Neural cell (in vitro differentiated cells): ENCODE measurements around the gene UMAD1. TPM values are rescaled to one million over a fixed set of nuclear protein-coding genes. Genes with fewer than 3 reads are reported as not detected.

ENCODE experiments used
- H2AFZ ChIP-seq: fragments of 200-600, 300-800 bp; sonication (generic), shearing (Covaris generic); 2 replicates; pipeline ENCODE4 v1.6.0; 2014; ENCODE audit warnings: low read depth, mild to moderate bottlenecking, antibody characterized with exemption, low read length, moderate library complexity
- H3F3A ChIP-seq: fragments of 200-600 bp; shearing (Covaris generic); 2 replicates; pipeline ENCODE4 v1.6.1; 2016; ENCODE audit warnings: mild to moderate bottlenecking, moderate library complexity, mixed read lengths, antibody characterized with exemption, low read length; ENCODE audit not compliant: insufficient read depth, poor library complexity, severe bottlenecking
- H3K27ac ChIP-seq: fragments of 200-600, 300-800 bp; sonication (generic), shearing (Covaris generic); 2 replicates; pipeline ENCODE4 v1.5.1; 2014; ENCODE audit warnings: mild to moderate bottlenecking, low read length, moderate library complexity
- H3K27me3 ChIP-seq: fragments of 300-800, 200-600 bp; sonication (generic), shearing (Covaris generic); 2 replicates; pipeline ENCODE4 v1.6.0; 2014; ENCODE audit warnings: mild to moderate bottlenecking, low read depth, low read length, moderate library complexity; ENCODE audit not compliant: insufficient read depth
- H3K36me3 ChIP-seq: fragments of 300-800, 200-600 bp; sonication (generic), shearing (Covaris generic); 2 replicates; pipeline ENCODE4 v1.5.1; 2014; ENCODE audit warnings: mild to moderate bottlenecking, antibody characterized with exemption, low read length, moderate library complexity; ENCODE audit not compliant: insufficient read depth
- H3K4me2 ChIP-seq: fragments of 300-800, 200-600 bp; sonication (generic), shearing (Covaris generic); 2 replicates; pipeline ENCODE4 v1.6.0; 2014; ENCODE audit warnings: mild to moderate bottlenecking, low read length
- H3K4me3 ChIP-seq: fragments of 300-800, 200-600 bp; sonication (generic), shearing (Covaris generic); 2 replicates; pipeline ENCODE4 v1.5.1; 2014; ENCODE audit warnings: mild to moderate bottlenecking, low read length, moderate library complexity
- H3K79me2 ChIP-seq: fragments of 200-600 bp; shearing (Covaris generic); replicated peaks from 2 replicates; pipeline ENCODE4 v1.6.0; 2014; ENCODE audit warnings: mild to moderate bottlenecking, low read length, moderate library complexity; ENCODE audit not compliant: insufficient read depth
- H3K9ac ChIP-seq: fragments of 300-800, 200-600 bp; sonication (generic), shearing (Covaris generic); 2 replicates; pipeline ENCODE4 v1.6.1; 2016; ENCODE audit warnings: mild to moderate bottlenecking, low read length, mixed read lengths
- H3K9me2 ChIP-seq: fragments of 200-600 bp; shearing (Covaris generic); 2 replicates; pipeline ENCODE4 v1.6.1; 2016; ENCODE audit warnings: mild to moderate bottlenecking, low read length, mixed read lengths; ENCODE audit not compliant: insufficient read depth
- H3K9me3 ChIP-seq: fragments of 200-600, 300-800 bp; sonication (generic), shearing (Covaris generic); 2 replicates; pipeline ENCODE4 v1.6.1; 2016; ENCODE audit warnings: mild to moderate bottlenecking, mixed run types, low read length, moderate library complexity, mixed read lengths
- H4K20me1 ChIP-seq: fragments of 200-600 bp; shearing (Covaris generic); 2 replicates; pipeline ENCODE4 v1.6.1; 2016; ENCODE audit warnings: mild to moderate bottlenecking, mixed run types; ENCODE audit not compliant: insufficient read depth
- EP300 ChIP-seq: fragments of 450-650 bp; conservative IDR thresholded peaks from 2 replicates; pipeline ENCODE4 v1.6.1; 2014; ENCODE audit warnings: antibody characterized with exemption, mild to moderate bottlenecking, moderate library complexity; ENCODE audit not compliant: poor library complexity, severe bottlenecking
- EZH2 ChIP-seq: fragments of 200-600, 300-800 bp; shearing (Covaris generic), sonication (generic); IDR thresholded peaks from 2 replicates; pipeline ENCODE4 v1.6.1; 2014; ENCODE audit warnings: antibody characterized with exemption, low read length, borderline replicate concordance, mild to moderate bottlenecking; ENCODE audit not compliant: insufficient read depth, poor library complexity, severe bottlenecking
- MXI1 ChIP-seq: fragments of 450-650 bp; conservative IDR thresholded peaks from 2 replicates; pipeline ENCODE4 v1.6.1; 2014; ENCODE audit warnings: antibody characterized with exemption, mild to moderate bottlenecking; ENCODE audit not compliant: poor library complexity, severe bottlenecking
- POLR2AphosphoS5 ChIP-seq: IDR thresholded peaks from 2 replicates; pipeline ENCODE4 v1.6.1; 2012
- RAD21 ChIP-seq: fragments of 450-650 bp; conservative IDR thresholded peaks from 2 replicates; pipeline ENCODE4 v1.6.1; 2014; ENCODE audit warnings: antibody characterized with exemption, mild to moderate bottlenecking, moderate library complexity
- SMC3 ChIP-seq: fragments of 450-650 bp; conservative IDR thresholded peaks from 2 replicates; pipeline ENCODE4 v1.6.1; 2014; ENCODE audit warnings: antibody characterized with exemption, mild to moderate bottlenecking, moderate library complexity; ENCODE audit not compliant: poor library complexity
- TAF1 ChIP-seq: IDR thresholded peaks from 2 replicates; pipeline ENCODE4 v1.6.1; 2012; ENCODE audit warnings: low read depth
- polyA plus RNA-seq: library from polyadenylated mRNA; depleted of rRNA; stranded (reverse); fragments of >200 nt; gene quantifications from 2 replicates; pipeline ENCODE4 v1.2.3, GENCODE V29; 2014
- TF ChIP-seq, protein P1 (sequence below): fragments of 450-650 bp; IDR thresholded peaks from 2 replicates; pipeline ENCODE4 v1.5.1; 2014; ENCODE audit warnings: antibody characterized with exemption, mild to moderate bottlenecking, moderate library complexity; ENCODE audit not compliant: poor library complexity, severe bottlenecking
- TF ChIP-seq, protein P2 (sequence below): IDR thresholded peaks from 2 replicates; pipeline ENCODE4 v1.6.1; 2012; ENCODE audit warnings: borderline replicate concordance

Gene UMAD1
- polyA plus RNA-seq, 1 donor from 2014 or later, result 14.7 TPM

DNA sequence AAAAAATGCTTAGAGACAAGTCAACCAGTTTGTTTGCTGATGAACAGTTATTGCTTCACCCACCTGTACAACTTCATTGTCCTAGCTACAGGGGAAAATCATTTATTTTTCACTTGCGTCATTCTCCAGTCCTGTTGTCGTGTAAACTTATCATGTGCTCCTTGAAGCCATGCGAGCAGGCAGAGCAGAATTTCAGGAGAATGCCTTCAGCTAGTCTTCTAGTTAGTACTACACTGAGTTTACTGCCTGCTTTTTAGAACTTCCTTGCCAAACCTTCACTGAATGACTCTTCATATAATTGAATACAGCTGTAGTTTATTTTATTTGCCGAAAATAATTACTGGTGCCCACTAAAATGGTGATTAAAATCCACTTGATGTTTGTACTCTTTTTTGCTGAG is 62.3 kb downstream of the UMAD1 start:
- H4K20me1 ChIP-seq, result no peaks in the 10 kb centered on the region
- no peaks in the 10 kb centered on the region for H3K27me3 ChIP-seq
- H3K9me3 ChIP-seq, result no peaks in the 10 kb centered on the region
- H3K27ac ChIP-seq, result no peak overlapping the region
- no peak overlapping the region for H3K4me2 ChIP-seq
- H3K36me3 ChIP-seq, result no peaks in the 10 kb centered on the region
- TF ChIP-seq, protein P1, sequence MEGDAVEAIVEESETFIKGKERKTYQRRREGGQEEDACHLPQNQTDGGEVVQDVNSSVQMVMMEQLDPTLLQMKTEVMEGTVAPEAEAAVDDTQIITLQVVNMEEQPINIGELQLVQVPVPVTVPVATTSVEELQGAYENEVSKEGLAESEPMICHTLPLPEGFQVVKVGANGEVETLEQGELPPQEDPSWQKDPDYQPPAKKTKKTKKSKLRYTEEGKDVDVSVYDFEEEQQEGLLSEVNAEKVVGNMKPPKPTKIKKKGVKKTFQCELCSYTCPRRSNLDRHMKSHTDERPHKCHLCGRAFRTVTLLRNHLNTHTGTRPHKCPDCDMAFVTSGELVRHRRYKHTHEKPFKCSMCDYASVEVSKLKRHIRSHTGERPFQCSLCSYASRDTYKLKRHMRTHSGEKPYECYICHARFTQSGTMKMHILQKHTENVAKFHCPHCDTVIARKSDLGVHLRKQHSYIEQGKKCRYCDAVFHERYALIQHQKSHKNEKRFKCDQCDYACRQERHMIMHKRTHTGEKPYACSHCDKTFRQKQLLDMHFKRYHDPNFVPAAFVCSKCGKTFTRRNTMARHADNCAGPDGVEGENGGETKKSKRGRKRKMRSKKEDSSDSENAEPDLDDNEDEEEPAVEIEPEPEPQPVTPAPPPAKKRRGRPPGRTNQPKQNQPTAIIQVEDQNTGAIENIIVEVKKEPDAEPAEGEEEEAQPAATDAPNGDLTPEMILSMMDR, result no peak
- no peak for TF ChIP-seq EZH2
- no peak for TF ChIP-seq POLR2AphosphoS5
- TF ChIP-seq, protein P2, sequence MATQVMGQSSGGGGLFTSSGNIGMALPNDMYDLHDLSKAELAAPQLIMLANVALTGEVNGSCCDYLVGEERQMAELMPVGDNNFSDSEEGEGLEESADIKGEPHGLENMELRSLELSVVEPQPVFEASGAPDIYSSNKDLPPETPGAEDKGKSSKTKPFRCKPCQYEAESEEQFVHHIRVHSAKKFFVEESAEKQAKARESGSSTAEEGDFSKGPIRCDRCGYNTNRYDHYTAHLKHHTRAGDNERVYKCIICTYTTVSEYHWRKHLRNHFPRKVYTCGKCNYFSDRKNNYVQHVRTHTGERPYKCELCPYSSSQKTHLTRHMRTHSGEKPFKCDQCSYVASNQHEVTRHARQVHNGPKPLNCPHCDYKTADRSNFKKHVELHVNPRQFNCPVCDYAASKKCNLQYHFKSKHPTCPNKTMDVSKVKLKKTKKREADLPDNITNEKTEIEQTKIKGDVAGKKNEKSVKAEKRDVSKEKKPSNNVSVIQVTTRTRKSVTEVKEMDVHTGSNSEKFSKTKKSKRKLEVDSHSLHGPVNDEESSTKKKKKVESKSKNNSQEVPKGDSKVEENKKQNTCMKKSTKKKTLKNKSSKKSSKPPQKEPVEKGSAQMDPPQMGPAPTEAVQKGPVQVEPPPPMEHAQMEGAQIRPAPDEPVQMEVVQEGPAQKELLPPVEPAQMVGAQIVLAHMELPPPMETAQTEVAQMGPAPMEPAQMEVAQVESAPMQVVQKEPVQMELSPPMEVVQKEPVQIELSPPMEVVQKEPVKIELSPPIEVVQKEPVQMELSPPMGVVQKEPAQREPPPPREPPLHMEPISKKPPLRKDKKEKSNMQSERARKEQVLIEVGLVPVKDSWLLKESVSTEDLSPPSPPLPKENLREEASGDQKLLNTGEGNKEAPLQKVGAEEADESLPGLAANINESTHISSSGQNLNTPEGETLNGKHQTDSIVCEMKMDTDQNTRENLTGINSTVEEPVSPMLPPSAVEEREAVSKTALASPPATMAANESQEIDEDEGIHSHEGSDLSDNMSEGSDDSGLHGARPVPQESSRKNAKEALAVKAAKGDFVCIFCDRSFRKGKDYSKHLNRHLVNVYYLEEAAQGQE, result no peak
- TF ChIP-seq RAD21, result no peak
- no peak for TF ChIP-seq EP300
- TF ChIP-seq MXI1, result no peak
- no peak for TF ChIP-seq TAF1
- TF ChIP-seq SMC3, result no peak
- no peaks in the 10 kb centered on the region for H3K9me2 ChIP-seq
- no peak overlapping the region for H3K4me3 ChIP-seq
- no peaks in the 10 kb centered on the region for H3F3A ChIP-seq
- no peaks in the 10 kb centered on the region for H3K79me2 ChIP-seq
- H2AFZ ChIP-seq, result no peak overlapping the region
- no peak overlapping the region for H3K9ac ChIP-seq

DNA sequence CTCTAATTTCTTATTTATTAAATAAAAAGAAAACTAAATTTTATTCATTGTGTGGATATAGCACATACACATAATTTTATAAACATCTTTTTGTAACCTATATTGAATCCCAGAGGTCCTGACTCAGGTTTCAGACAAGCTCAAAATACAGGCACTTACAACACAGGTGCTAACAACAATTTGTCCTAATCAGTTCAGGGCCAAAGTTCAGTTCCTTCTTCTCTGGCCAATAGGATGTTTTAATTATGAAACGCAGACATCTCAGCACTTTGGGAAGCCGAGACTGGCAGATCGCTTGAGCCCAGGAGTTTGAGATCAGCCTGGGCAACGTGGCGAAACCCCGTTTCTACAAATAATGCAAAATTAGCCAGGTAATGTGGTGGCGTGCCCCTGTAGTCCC is 62.9 kb downstream of the UMAD1 start:
- Histone ChIP-seq H3K9ac (no peak overlapping the region), H3K4me2 (no peak overlapping the region), H2AFZ (no peak overlapping the region), H3K79me2 (no peaks in the 10 kb centered on the region), H3K9me3 (no peaks in the 10 kb centered on the region), H3K27ac (no peak overlapping the region), H4K20me1 (no peaks in the 10 kb centered on the region), H3F3A (no peaks in the 10 kb centered on the region), H3K9me2 (no peaks in the 10 kb centered on the region), H3K27me3 (no peaks in the 10 kb centered on the region), H3K36me3 (no peaks in the 10 kb centered on the region), H3K4me3 (no peak overlapping the region)
- TF ChIP-seq POLR2AphosphoS5, result no peak
- TF ChIP-seq, protein P2, result no peak
- no peak for TF ChIP-seq EZH2
- no peak for TF ChIP-seq TAF1
- TF ChIP-seq RAD21, result no peak
- no peak for TF ChIP-seq SMC3
- TF ChIP-seq MXI1, result no peak
- TF ChIP-seq, protein P1, result no peak
- TF ChIP-seq EP300, result no peak
